Fibroblast of lung (primary cell): ENCODE measurements around the gene UNCX.

Experiments
- EZH2 ChIP-seq: IDR thresholded peaks from 2 replicates; pipeline ENCODE4 v1.5.1; 2012; ENCODE audit warnings: low read length, control low read depth, mild to moderate bottlenecking; ENCODE audit errors: missing control alignments
- TF ChIP-seq, protein P1 (sequence below), 2 donors: IDR thresholded peaks in 1 of 2; conservative IDR thresholded peaks in 1 of 2; 1 replicate in 1 of 2; 2 replicates in 1 of 2; pipeline ENCODE4 v1.5.1; 2011 to 2012; ENCODE audit warnings: low read length in 2 of 2, control low read depth in 1 of 2, inconsistent platforms in 1 of 2, low read depth in 1 of 2, mild to moderate bottlenecking in 1 of 2

DNA sequence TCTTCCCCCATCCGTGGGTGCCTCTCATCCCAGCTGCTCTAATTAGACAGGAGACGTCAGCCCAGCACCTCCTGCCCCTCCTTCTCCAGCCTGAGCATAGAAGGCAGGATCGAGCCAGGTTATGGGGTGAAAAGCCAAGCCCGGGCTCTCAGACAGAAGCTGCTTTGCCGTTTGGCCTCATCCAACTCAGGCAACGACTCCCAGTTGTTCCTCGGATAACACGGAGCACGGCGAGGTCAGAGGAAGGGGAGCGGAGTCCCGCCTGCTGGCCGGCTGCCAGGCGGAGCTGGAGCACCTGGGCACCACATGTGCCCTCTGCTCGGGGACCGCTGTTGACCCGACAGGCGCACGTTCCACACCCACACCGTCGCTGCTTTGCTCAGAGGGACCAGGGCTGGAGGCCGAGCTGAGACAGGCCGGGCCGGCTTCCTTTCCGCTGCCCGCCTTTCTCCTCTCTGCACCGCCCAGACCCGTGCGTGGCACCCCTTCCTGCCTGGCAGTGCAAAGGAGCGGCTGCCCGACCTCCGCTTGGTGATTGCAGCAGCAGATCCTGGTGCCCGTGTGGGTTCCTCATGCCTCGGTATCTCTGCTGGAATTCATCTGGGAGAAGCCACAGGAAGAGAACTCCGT, 21.6 kb upstream of the UNCX start:
- TF ChIP-seq, protein P1, sequence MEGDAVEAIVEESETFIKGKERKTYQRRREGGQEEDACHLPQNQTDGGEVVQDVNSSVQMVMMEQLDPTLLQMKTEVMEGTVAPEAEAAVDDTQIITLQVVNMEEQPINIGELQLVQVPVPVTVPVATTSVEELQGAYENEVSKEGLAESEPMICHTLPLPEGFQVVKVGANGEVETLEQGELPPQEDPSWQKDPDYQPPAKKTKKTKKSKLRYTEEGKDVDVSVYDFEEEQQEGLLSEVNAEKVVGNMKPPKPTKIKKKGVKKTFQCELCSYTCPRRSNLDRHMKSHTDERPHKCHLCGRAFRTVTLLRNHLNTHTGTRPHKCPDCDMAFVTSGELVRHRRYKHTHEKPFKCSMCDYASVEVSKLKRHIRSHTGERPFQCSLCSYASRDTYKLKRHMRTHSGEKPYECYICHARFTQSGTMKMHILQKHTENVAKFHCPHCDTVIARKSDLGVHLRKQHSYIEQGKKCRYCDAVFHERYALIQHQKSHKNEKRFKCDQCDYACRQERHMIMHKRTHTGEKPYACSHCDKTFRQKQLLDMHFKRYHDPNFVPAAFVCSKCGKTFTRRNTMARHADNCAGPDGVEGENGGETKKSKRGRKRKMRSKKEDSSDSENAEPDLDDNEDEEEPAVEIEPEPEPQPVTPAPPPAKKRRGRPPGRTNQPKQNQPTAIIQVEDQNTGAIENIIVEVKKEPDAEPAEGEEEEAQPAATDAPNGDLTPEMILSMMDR (conservative IDR thresholded peaks at IDR 0.05 in 1 of 2, IDR thresholded peaks at IDR 0.05 in 1 of 2; ENCODE audit: low read depth in 1 of 2, low read length in 2 of 2), result no peak
- TF ChIP-seq EZH2, result peak; percentile 92
